ENCODE measurements around the gene PRAMEF20.
"Not testable (repeated sequence)": the region's sequence is repeated elsewhere in the genome, so short reads cannot be mapped to it uniquely, and the experiment has no call there.

The PRAMEF20 gene

DNA sequence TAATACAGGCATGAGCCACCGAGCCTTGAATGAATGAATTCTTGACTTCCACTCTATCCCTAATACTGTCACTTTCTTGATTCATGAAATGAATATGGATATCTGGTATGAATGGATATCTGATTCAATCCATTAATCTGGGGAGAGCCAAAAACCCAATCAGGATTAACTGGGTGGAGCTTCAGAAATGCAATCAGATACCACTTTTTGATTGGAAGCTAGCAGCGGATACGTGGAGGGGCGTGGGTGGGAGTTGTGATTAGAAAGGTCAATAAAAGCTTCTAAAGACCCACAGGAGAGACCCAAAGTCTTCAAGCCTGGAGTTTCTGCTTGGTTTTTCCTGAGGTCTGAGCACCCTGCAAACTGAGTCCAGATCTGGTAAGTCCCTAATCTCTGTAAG, at the start of gene PRAMEF20:
PRAMEF20 (plus strand) TSS at position 301 of the 400 bp plus-strand sequence. CDS start 5,905 bp downstream, outside the sequence.
- DNase-seq: not testable (repeated sequence)

DNA sequence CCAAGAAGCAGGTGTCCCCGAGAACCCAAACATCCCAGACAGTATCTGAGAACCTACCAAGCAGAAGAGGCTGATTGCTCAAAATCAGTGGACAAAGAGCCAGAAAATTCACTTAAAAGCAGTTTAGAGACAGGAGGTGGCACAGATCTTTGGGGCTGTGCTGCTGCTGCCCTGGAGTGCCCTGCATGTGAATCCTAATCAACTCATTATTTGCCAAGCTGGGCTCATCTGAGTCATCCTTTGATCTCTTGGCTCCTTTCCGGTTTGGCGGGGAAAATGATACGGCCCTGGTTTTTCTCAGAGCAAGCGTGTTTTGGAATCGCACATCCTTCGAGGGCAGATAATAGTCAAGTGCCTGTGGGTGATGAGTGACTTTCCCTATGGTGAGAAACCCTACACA, 47.9 kb upstream of the PRAMEF20 start:
- DNase-seq: not testable (repeated sequence)

DNA sequence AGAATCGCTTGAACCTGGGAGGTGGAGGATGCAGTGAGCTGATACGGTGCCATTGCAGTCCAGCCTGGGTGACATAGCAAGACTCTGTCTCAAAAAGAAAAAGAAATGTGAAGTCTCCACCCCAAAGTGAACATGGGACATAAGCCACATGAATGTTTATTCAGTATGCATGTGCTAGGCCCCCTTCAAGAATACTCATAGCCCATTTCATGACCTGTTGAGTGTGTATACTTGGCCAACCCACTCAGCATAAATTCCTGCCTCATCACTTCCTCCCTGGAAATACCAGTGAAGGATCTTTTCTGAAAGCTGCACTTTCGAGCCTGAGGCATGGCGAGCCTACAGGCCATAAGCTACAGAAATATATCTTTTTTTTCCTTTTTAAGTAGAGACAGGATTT, 45.3 kb upstream of the PRAMEF20 start:
- DNase-seq: not testable (repeated sequence)

DNA sequence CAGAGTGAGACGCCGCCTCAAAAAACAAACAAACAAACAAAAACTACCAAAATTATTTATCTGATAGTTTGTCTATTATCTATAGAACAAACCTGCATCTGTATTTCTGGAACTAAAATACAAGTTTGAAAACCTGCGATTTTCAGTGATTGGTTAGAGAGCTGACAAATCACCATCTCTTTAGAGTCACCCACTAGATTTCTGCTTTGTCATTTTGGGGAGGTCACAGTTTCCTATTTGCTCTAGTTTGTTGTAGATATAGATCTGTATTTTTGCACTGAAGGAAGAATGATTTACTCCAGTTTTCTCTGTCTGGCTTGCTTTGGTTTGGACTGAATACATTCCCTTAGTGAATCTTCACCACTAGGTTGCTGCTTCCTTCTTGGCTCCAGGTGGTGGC, 43.7 kb upstream of the PRAMEF20 start:
- not testable (repeated sequence) for DNase-seq

DNA sequence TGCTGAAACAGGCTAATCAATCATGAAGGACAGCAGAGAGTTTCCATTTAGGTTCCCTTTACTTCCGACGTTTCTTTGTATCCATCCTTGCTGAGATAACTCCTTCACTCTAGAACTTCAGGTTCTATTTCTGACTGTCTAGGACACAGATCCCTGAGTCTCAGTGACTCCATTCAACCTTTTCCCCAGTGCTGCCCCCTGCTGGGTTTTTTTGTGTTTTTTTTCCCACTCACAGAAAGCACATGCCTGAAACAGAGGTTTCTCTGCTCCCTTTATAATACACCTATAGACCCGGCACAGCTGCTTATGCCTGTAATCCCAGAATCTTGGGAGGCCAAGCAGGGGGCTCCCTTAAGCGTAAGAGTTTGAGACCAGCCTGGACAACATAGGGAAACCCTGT, 41.7 kb upstream of the PRAMEF20 start:
- DNase-seq: peak in 4 of 58 donors; percentile 3 to 24 (median 8)

DNA sequence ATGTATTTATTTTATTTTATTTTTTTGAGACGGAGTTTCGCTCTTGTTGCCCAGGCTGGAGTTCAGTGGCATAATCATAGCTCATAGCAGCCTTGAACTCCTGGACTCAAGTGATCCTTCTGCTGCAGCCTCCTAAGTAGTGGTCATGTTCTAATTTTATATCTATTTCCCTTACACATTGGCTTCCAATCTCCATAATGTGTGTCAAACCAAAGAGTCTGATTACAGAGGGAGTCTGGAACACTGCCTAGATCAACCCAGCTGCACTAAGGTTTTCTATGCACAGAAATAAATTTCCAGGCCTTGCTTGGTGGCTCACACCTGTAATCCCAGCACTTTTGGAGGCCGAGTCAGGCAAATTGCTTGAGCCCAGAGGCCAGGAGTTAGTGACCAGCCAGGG, 31.3 kb upstream of the PRAMEF20 start:
- DNase-seq: not testable (repeated sequence)

DNA sequence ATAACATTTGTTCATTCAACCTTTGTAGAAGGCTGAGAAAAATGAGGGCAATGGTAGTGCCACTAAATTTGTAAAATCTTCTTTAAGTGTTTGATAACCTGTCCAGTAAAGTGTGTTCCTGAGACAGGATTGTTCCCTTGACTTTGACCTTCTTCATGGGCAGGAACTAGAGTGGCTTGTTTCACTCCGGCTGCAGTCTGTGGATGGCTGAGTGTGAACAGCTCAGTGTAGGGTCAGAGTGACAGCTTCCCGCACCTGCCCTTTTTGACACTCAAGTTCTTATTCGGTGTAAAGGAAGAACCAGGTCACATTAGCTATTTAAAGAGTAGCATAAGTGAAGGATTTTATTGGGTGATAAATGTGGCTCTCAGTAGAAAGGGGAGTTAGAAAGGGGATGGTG, 29.9 kb upstream of the PRAMEF20 start:
- not testable (repeated sequence) for DNase-seq

DNA sequence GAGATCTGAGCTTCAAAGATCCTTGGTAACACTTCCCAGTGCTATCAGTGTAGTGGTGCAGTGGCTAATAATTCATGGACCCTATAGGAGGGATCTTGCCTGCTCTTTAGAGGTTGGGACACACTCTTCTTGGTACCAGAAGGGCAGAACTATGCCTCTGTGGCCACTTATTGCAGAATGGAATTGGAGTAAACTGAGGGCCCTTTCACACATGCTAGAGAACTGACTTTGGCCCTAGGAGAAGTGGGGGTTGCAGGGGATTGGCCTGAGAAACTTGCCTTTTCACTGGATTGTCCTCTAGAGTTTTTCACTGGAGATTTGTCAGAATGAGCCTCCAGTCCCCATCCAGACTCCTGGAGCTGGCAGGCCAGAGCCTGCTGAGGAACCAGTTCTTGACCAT, 20.9 kb upstream of the PRAMEF20 start, which contains the start of gene PRAMEF17:
PRAMEF17 (plus strand) TSS at position 301 of the 400 bp plus-strand sequence; CDS start at position 327, 26 bp downstream.
- not testable (repeated sequence) for DNase-seq

DNA sequence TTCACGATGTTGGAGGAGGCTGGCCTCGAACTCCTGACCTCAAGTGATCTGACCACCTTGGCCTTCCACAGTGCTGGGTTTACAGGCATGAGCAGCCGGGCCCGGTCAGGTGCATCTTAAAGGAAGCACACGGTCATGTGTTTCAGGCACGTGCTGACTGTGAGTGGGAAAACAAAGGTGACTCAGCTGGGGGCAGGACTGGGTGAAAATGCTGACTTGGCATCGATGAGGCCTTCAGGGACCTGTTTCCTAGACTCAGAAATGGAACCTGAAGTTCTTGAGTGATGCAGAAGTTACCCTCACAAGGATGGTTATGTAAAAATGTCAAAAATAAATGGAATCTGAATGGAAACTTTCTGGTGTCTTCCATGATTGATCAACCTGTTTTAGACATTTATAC, 17.2 kb upstream of the PRAMEF20 start:
- not testable (repeated sequence) for DNase-seq

DNA sequence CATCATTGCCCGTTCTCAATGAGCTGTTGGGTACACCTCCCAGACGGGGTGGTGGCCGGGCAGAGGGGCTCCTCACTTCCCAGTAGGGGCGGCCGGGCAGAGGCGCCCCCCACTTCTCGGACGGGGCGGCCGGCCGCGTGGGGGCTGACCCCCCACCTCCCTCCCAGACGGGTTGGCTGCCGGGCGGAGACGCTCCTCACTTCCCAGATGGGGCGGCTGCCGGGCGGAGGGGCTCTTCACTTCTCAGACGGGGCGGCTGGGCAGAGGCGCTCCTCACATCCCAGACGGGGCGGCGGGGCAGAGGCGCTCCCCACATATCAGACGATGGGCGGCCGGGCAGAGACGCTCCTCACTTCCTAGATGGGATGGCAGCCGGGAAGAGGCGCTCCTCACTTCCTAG, 15.5 kb upstream of the PRAMEF20 start:
- not testable (repeated sequence) for DNase-seq

DNA sequence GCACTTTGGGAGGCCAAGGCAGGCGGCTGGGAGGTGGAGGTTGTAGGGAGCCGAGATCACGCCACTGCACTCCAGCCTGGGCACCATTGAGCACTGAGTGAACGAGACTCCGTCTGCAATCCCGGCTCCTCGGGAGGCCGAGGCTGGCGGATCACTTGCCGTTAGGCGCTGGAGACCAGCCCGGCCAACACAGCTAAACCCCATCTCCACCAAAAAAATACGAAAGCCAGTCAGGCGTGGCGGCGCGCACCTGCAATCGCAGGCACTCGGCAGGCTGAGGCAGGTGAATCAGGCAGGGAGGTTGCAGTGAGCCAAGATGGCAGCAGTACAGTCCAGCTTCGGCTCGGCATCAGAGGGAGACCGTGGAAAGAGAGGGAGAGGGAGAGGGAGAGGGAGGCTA, 14.9 kb upstream of the PRAMEF20 start:
- DNase-seq: not testable (repeated sequence)

DNA sequence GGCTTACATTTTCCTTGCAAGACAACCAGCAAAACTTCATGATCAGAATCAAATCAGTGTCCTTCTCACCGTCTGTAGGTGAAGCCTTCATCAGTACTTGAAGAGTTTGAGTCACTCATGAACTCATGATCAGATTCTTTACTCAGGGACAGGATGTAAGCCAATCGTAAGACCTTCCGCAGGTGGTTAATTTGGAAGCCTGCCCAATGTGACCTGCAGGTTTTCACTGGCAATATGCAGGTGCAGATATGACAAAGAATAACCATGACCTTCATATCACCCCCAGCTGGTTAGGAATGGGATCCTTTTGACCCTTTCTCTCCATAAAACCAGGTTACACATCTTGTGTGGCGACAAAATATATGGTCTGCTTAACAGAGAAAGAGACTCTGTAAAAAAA, 2.4 kb upstream of the PRAMEF20 start:
- DNase-seq: no peak

DNA sequence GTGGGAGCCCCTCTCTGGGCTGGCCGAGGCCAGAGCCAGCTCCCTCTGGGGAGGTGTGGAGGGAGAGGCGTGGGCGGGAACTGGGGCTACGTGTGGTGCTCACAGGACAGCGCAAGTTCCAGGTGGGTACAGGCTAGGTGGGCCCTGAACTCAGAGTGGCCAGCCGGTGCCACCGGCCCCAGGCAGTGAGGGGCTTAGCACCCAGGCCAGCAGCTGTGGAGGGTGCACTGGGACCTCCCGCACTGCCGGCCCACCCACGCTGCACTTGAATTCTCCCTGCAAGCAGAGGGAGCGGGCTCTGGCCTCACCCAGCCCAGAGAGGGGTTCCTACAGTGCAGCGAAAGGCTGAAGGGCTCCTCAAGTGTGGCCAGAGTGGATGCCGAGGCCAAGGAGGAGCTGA, 20.2 kb downstream of the PRAMEF20 start:
- no peak for DNase-seq

DNA sequence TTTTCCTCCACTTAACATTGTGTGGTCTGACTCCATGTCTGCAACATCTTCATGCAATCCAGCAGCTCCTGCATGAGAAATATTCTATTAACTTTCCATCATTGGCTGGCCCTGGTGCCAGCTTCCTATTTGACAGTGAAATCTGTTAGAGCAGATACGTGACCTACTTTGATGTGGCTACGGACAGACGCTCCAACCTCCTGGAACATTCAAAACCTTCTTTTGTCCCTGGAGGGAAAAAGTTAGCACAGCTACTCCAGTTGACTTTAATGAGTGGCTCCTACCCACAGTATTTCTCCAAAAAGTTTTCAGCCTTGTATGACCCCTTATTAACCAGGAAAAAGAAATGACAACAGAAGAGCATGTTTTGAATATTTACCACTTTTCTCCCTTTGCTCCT, 22.0 kb downstream of the PRAMEF20 start:
- DNase-seq: no peak

DNA sequence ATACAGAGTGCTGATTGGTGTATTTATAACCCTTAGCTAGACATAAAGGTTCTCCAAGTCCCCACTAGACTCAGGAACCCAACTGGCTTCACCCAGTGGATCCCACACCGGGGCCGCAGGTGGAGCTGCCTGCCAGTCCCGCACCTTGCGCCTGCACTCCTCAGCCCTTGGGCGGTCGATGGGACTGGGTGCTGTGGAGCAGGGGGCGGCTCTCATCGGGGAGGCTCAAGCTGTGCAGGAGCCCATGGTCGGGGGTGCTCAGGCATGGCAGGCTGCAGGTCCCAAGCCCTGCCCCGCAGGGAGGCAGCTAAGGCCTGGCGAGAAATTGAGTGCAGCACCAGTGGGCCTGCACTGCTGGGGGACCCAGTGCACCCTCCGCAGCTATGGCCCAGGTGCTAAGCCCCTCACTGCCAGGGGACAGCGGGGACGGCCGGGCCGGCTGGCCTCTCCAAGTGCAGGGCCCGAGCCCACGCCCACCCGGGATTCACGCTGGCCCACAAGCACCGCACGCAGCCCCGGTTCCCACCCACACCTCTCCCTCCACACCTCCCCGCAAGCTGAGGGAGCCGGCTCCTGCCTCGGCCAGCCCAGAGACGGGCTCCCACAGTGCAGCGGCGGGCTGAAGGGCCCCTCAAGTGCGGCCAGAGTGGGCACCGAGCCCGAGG, 23.6 kb downstream of the PRAMEF20 start:
- DNase-seq: not testable (repeated sequence)

DNA sequence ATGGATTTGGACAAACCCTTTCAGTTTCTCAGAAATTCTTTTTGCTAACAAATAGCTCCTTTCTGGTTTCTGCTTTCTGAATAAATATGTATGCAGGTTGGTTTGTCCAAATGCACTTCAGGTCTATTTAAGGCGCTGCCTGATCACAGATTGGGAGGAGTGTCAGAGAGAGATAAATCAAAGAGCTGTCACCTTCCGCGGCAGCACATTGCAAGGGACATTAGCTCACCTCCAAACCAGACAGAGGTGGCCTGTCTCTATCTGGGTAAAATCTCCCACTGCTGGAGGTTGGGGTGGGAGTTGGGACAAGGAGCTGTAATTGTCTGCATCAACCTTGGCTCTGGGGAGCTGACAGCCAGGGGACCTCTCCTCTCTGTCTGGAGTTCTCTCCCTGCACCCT, 25.2 kb downstream of the PRAMEF20 start:
- no peak for DNase-seq

DNA sequence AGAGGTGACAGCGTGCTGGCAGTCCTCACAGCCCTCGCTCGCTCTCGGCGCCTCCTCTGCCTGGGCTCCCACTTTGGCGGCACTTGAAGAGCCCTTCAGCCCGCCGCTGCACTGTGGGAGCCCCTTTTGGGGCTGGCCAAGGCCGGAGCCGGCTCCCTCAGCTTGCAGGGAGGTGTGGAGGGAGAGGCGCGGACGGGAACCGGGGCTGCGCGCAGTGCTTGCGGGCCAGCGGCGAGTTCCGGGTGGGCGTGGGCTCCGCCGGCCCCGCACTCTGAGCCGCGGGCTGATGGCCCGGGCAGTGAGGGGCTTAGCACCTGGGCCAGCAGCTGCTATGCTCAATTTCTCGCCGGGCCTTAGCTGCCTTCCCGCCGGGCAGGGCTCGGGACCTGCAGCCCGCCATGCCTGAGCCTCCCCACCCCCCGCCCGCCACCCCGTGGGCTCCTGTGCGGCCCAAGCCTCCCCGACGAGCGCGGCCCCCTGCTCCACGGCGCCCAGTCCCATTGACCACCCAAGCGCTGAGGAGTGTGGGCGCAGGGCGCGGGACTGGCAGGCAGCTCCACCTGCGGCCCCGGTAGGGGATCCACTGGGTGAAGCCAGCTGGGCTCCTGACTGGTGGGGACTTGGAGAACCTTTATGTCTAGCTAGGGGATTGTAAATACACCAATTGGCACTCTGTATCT, 29.0 kb downstream of the PRAMEF20 start:
- DNase-seq: not testable (repeated sequence)

DNA sequence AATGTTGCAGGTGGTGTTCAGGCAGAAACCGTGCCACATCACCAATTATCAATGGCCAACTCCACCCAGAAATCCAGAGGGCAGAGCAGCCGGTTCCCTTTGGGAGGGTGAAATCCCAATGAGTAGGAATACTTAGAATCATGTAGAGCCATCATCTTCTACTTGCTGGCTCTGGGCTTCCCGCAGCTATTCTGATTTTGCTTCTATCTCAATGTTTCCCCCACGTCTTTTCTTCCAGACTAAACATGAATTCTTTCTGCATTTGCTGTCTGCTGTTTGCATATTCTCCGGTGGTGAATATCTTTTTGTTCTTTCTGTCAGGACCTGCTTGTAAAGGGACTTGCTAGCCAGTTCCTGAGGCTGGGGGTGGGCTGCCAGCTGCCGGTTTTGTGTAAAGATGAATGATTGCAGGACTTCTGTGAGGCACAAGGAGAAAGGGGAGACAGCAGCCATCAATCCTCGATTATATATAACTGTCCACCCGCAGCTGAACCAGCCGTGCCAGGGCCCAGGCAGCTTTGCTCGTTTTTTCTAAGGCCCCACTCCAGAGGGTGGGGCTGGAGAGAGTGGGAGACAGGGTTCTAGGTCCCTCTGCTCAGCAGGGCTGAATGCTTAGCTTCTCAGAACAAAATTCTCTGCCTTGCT, 33.2 kb downstream of the PRAMEF20 start:
- no peak for DNase-seq

DNA sequence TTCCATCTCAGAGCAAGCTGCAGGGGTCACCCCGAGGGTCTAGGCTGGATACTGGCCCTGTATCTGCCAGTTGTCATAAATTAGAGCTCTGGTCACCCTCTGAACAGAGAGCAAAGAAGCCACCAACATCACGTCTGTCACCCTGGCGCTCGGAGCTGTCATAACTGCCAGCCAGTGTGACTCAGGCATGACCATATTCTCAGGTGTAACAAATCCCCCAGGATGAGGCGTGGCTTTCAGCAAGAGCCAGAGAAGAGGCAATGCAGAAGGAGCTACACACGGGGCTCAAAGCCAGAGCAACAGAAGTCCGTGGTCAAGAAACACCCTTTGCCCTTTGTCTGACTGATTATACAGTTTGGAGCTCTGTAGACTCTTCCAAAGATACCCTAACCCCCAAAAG, 40.0 kb downstream of the PRAMEF20 start:
- no peak for DNase-seq

DNA sequence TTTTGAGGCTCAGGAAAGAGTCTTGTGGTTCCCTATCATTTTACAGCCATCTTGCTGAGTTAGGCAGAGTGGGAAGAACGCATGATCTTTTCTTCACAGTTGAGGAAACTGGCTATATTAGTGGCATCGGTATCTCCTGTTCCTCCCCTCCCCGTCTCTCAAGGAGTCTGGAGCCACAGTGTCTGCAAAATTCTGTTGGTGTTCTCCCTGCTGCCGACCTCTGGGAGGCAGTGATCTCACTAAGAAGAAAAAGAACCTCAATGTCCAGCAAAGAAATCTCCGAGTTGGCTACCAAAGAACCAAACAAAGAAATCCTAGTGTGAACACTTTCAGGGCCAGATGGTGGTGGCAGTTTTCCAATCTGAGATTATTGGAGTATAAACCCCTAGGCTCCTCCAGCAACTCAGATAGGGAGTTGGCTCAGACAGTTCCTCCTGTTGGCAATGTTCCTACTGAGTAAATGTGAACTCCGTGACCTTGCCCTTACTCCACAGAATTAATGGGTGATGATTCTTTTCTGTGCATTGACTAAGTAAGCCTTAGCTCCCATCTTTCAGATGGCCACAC, 41.2 kb downstream of the PRAMEF20 start:
- no peak for DNase-seq

DNA sequence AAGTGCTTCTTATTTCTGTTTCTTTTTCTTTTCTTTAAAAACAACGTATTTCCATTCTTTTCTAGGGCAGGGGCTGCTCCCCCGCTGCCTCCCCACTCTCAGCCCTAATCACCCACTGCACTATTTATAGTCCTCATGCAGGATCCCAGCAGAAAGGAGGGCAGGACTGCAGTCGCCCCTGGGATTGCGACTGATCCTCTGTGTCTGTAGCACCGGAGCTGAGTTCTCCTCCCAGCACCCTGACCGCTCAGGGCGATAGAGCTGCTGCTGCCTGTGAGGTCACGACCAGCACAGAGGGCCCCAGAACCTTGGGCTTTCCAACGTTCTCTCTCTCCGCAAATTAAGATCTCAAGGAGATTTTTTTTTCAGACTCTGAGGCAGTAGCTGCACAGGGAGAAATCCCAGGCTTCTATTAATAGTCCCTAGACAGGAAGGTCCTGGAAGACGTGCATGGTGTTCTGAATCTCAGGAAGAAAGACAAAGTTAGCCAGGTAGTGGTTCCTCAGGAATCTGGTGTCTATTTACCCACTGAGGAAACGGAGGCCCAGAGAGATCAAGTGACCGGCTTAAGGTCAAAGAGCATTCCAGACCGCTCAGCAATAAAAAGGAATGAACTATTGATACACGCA, 46.8 kb downstream of the PRAMEF20 start:
- DNase-seq: no peak

DNA sequence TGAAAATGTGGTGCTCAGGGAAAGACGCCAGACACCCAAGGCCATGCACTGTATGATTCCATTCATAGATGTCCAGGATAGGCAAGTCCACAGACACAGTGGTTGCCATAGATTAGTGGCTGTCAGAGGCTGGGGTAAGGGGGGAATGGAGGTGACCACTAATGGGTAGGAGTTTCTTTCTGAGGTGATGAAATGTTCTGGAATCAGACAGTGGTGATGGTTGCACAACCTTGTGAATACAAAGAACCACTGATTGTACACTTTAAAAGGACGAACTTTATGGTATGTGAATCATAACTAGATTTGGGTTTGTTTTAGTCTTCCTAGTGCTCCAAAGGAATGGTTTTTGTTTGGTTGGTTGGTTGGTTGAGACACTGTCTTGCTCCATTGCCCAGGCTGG, 51.7 kb downstream of the PRAMEF20 start:
- no peak for DNase-seq
